B cell (primary cell): Measurements from ENCODE around the gene NT5C.

ENCODE experiments used
- CTCF ChIP-seq: fragments of 200-600 bp; IDR thresholded peaks from one replicate; pipeline ENCODE4 v1.8.0; 2022; ENCODE audit warnings: antibody characterized with exemption, mild to moderate bottlenecking
- EZH2 ChIP-seq: IDR thresholded peaks from 2 replicates; pipeline ENCODE4 v1.6.1; 2012; ENCODE audit warnings: borderline replicate concordance, low read depth, mild to moderate bottlenecking, moderate library complexity, low read length; ENCODE audit not compliant: insufficient read depth, poor library complexity, severe bottlenecking

DNA sequence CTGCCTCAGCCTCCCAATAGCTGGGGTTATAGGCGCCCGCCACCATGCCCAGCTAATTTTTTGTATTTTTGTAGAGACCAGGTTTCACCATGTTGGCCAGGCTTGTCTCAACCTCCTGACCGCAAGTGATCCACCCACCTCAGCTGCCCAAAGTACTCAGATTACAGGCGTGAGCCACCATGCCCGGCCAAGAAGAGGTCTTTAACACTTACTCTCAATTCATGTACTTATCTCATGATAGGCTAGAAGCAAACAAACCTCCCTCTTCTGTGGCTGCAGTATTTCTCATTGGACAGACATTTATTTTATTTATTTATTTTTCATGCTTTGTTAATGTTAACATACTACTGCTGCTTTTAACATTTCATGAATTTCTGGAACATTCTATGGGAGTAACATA, 7.0 kb upstream of the NT5C start:
- no peak for TF ChIP-seq CTCF
- TF ChIP-seq EZH2, result no peak
